Caco-2 (cell line): ENCODE data around the gene TMEM141. TPM values are rescaled to one million over a fixed set of nuclear protein-coding genes. Genes with fewer than 3 reads are reported as not detected.

Source experiments
- BruUV-seq: library from RNA; stranded (reverse); fragments of 400-500 nt; replicated peaks from 2 replicates; lab custom pipeline; 2021; lab: Mats Ljungman, UMichigan
- CTCF ChIA-PET: fragments of 300-600 bp; sonication (Branson Sonifier 250); formaldehyde crosslinking; loops from one replicate; lab custom pipeline; 2022; ENCODE audit warnings: antibody characterized with exemption; lab: Charles Lee
- POLR2A ChIA-PET: fragments of 300-600 bp; sonication (Branson Sonifier 250); formaldehyde crosslinking; loops from one replicate; lab custom pipeline; 2022; ENCODE audit warnings: antibody characterized with exemption; lab: Charles Lee
- DNase-seq, 2 experiments: peaks; one replicate each; pipeline versions ENCODE4 v3.0.0 to v3.0.0-alpha.2; 2020 to 2022
- H3K27me3 ChIP-seq: replicated peaks from 2 replicates; pipeline ENCODE4 v1.6.0; 2011; ENCODE audit warnings: low read length; ENCODE audit not compliant: control insufficient read depth, insufficient read depth
- H3K36me3 ChIP-seq: 2 replicates; pipeline ENCODE4 v1.5.1; 2011; ENCODE audit warnings: low read length; ENCODE audit not compliant: control insufficient read depth, insufficient read depth
- H3K4me1 ChIP-seq: fragments of 250-450 bp; sonication (Bioruptor Pico); 2 replicates; pipeline ENCODE4 v1.5.1; 2020; ENCODE audit warnings: mild to moderate bottlenecking
- H3K4me3 ChIP-seq: 2 replicates; pipeline ENCODE4 v1.5.1; 2011; ENCODE audit warnings: low read depth, mild to moderate bottlenecking, control low read depth, low read length
- H3K9me3 ChIP-seq: fragments of 250-450 bp; sonication (Bioruptor Pico); 2 replicates; pipeline ENCODE4 v1.5.1; 2020; ENCODE audit warnings: mild to moderate bottlenecking, moderate library complexity
- H3K27ac Mint-ChIP-seq: one replicate; pipeline ENCODE4 v1.8.0; 2022; ENCODE audit warnings: mixed read lengths; ENCODE audit not compliant: unreplicated experiment
- H3K27me3 Mint-ChIP-seq: one replicate; pipeline ENCODE4 v1.8.0; 2022; ENCODE audit warnings: mixed read lengths; ENCODE audit not compliant: insufficient read depth, unreplicated experiment
- H3K36me3 Mint-ChIP-seq: one replicate; pipeline ENCODE4 v1.8.0; 2022; ENCODE audit warnings: mild to moderate bottlenecking, mixed read lengths; ENCODE audit not compliant: insufficient read depth, unreplicated experiment
- H3K4me1 Mint-ChIP-seq: one replicate; pipeline ENCODE4 v1.8.0; 2022; ENCODE audit warnings: low read depth, mixed read lengths; ENCODE audit not compliant: unreplicated experiment
- H3K4me3 Mint-ChIP-seq: one replicate; pipeline ENCODE4 v1.8.0; 2022; ENCODE audit warnings: mild to moderate bottlenecking, moderate library complexity, mixed read lengths; ENCODE audit not compliant: unreplicated experiment
- H3K9me3 Mint-ChIP-seq: one replicate; pipeline ENCODE4 v1.8.0; 2022; ENCODE audit warnings: mixed read lengths; ENCODE audit not compliant: unreplicated experiment
- CTCF ChIP-seq, 2 experiments: fragments of 200-600 bp in 1 of 2; IDR thresholded peaks; 1 replicate in 1 of 2; 2 replicates in 1 of 2; pipeline versions ENCODE4 v1.5.1 to v1.8.0; 2011 to 2022; ENCODE audit warnings: antibody characterized with exemption in 1 of 2, control low read depth in 1 of 2, inconsistent platforms in 1 of 2, low read depth in 1 of 2, low read length in 1 of 2, mild to moderate bottlenecking in 1 of 2, moderate library complexity in 1 of 2; ENCODE audit not compliant: insufficient read depth in 1 of 2, severe bottlenecking in 1 of 2, unreplicated experiment in 1 of 2
- intact Hi-C: fragments of 100-400 bp; cut with micrococcal nuclease; formaldehyde crosslinking; loops from one replicate; pipeline ENCODE4 v1.10.0; 2022; ENCODE audit not compliant: unreplicated experiment
- total RNA-seq: library from RNA; stranded (reverse); gene quantifications from 2 replicates; pipeline ENCODE4 v1.2.3, GENCODE V29; 2022

Gene TMEM141
- total RNA-seq, 1 experiment from 2014 or later, result 107 TPM

GRCh38 chr9:136745389-136746154 lies 45.6 kb upstream of the TMEM141 start:
- Mint-ChIP-seq H3K4me1 (no peaks in the 10 kb centered on the region), H3K27me3 (no peaks in the 10 kb centered on the region), H3K4me3 (no peak overlapping the region), H3K36me3 (no peaks in the 10 kb centered on the region), H3K9me3 (peaks cover 4% of the 10 kb centered on the region), H3K27ac (no peak overlapping the region)
- DNase-seq, result no peak
- no peak overlapping the region for H3K4me3 ChIP-seq
- TF ChIP-seq CTCF (IDR thresholded peaks at IDR 0.05; ENCODE audit: insufficient read depth in 1 of 2, low read depth in 1 of 2, low read length in 1 of 2, severe bottlenecking in 1 of 2, unreplicated experiment in 1 of 2), result no peak
- no peaks in the 10 kb centered on the region for H3K36me3 ChIP-seq
- BruUV-seq, result no TSS peak
- ChIA-PET CTCF (no interaction called here), POLR2A (no interaction called here)
- no peaks in the 10 kb centered on the region for H3K4me1 ChIP-seq
- H3K9me3 ChIP-seq, result no peaks in the 10 kb centered on the region
- intact Hi-C loops, result no loop called here
- H3K27me3 ChIP-seq, result no peaks in the 10 kb centered on the region

DNA sequence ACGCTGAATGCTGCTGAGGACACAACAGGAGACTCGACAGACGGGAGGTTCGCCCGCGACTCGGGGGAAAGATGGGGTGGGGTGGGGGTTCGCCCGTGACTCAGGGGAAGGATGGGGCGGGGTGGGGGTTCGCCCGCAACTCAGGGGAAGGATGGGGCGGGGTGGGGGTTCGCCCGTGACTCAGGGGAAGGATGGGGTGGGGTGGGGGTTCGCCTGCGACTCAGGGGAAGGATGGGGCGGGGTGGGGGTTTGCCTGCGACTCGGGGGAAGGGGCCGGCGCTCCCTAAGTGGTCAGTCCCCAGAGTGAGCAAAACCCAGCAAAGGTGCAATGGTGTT lies 45.0 kb upstream of the TMEM141 start:
- Histone ChIP-seq H3K4me3 (no peak overlapping the region), H3K27me3 (no peaks in the 10 kb centered on the region), H3K9me3 (no peaks in the 10 kb centered on the region), H3K36me3 (no peaks in the 10 kb centered on the region), H3K4me1 (no peaks in the 10 kb centered on the region)
- CTCF ChIA-PET, result no interaction called here
- BruUV-seq, result no TSS peak
- Mint-ChIP-seq H3K27ac (no peak overlapping the region), H3K27me3 (no peaks in the 10 kb centered on the region), H3K4me3 (no peak overlapping the region), H3K36me3 (no peaks in the 10 kb centered on the region), H3K4me1 (no peaks in the 10 kb centered on the region), H3K9me3 (peaks cover 9% of the 10 kb centered on the region)
- intact Hi-C loops, result no loop called here
- POLR2A ChIA-PET, result no interaction called here
- no peak for TF ChIP-seq CTCF (IDR thresholded peaks at IDR 0.05; ENCODE audit: insufficient read depth in 1 of 2, low read depth in 1 of 2, low read length in 1 of 2, severe bottlenecking in 1 of 2, unreplicated experiment in 1 of 2)
- no peak for DNase-seq

DNA sequence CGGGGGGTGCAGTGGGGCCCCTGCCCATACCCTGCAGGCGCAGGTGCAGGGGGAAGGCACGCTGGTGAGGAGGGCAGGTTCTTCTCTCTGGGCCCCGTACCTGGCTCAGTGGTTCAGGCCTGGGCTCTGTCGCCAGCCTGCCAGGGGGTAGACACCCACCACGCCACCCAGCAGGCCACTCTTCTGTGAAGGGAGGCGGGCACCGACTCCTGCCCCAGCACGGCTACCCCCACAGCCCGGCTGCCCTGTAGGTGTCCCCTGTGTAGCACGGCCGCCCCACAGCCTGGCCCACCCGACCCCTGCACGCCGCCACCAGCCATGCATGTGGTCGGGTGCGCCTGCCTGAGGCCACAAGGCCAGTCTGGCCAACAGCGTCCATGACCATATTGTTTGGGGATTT lies 44.5 kb upstream of the TMEM141 start:
- H3K27ac Mint-ChIP-seq, result no peak overlapping the region
- no peak overlapping the region for H3K4me3 Mint-ChIP-seq
- intact Hi-C loops, result no loop called here
- TF ChIP-seq CTCF (IDR thresholded peaks at IDR 0.05; ENCODE audit: insufficient read depth in 1 of 2, low read depth in 1 of 2, low read length in 1 of 2, severe bottlenecking in 1 of 2, unreplicated experiment in 1 of 2), result no peak
- no peaks in the 10 kb centered on the region for H3K36me3 Mint-ChIP-seq
- no peaks in the 10 kb centered on the region for H3K27me3 Mint-ChIP-seq
- POLR2A ChIA-PET, result no interaction called here
- no peaks in the 10 kb centered on the region for H3K36me3 ChIP-seq
- peaks cover 2% of the 10 kb centered on the region for H3K9me3 ChIP-seq
- H3K9me3 Mint-ChIP-seq, result peaks cover 13% of the 10 kb centered on the region
- H3K4me1 Mint-ChIP-seq, result no peaks in the 10 kb centered on the region
- H3K27me3 ChIP-seq, result no peaks in the 10 kb centered on the region
- no TSS peak for BruUV-seq
- H3K4me1 ChIP-seq, result no peaks in the 10 kb centered on the region
- CTCF ChIA-PET, result no interaction called here
- no peak for DNase-seq
- no peak overlapping the region for H3K4me3 ChIP-seq
